T-cell (primary cell): Measurements from ENCODE around the gene VPREB1. TPM values are rescaled to one million over a fixed set of nuclear protein-coding genes. Genes with fewer than 3 reads are reported as not detected.
A peak's percentile ranks its signal among the peaks of the same experiment; 100 is the strongest.

Experiments
- ATAC-seq, 4 experiments: fragments of 200-7000 bp in 3 of 4; fragments of 150-1000 bp in 1 of 4; cut with Tn5 transposase; replicated peaks in 1 of 4; 1 replicate in 3 of 4; 2 replicates in 1 of 4; pipeline ENCODE4 v1.10.0; 2021; ENCODE audit warnings: moderate library complexity in 3 of 4, mild to moderate bottlenecking in 2 of 4, moderate number of reproducible peaks in 1 of 4
- CTCF ChIA-PET, 2 donors: fragments of 300-600 bp; sonication (Branson Sonifier 250); formaldehyde crosslinking; loops; one replicate each; lab custom pipeline; 2022; ENCODE audit warnings: antibody characterized with exemption in 2 of 2; lab: Charles Lee
- POLR2A ChIA-PET, 2 donors: fragments of 300-600 bp; sonication (Branson Sonifier 250); formaldehyde crosslinking; loops; one replicate each; lab custom pipeline; 2022; ENCODE audit warnings: antibody characterized with exemption in 2 of 2; lab: Charles Lee
- DNase-seq, 35 experiments: peaks; one replicate each; pipeline versions ENCODE4 v3.0.0 to v3.0.0-alpha.2; 2013 to 2023
- H3K27ac ChIP-seq: one replicate; pipeline ENCODE4 v1.5.1; 2013; ENCODE audit warnings: low read length
- H3K27me3 ChIP-seq, 2 experiments: replicated peaks in 1 of 2; 1 replicate in 1 of 2; 2 replicates in 1 of 2; pipeline versions ENCODE4 v1.6.1 to v1.7.0; 2013; ENCODE audit warnings: low read length in 1 of 2, mixed read lengths in 1 of 2; ENCODE audit not compliant: control insufficient read depth in 2 of 2, insufficient read depth in 2 of 2; ENCODE audit errors: extremely low read depth in 1 of 2
- H3K36me3 ChIP-seq, 2 donors: 1 replicate in 1 of 2; 2 replicates in 1 of 2; pipeline versions ENCODE4 v1.6.1 to v1.7.0; 2013; ENCODE audit warnings: low read length in 1 of 2; ENCODE audit not compliant: control insufficient read depth in 2 of 2, insufficient read depth in 1 of 2; ENCODE audit errors: extremely low read depth in 1 of 2
- H3K4me1 ChIP-seq, 2 experiments: 1 replicate in 1 of 2; 2 replicates in 1 of 2; pipeline versions ENCODE4 v1.6.1 to v1.7.0; 2013; ENCODE audit warnings: low read length in 2 of 2, mixed read lengths in 1 of 2; ENCODE audit not compliant: insufficient read depth in 2 of 2, control insufficient read depth in 1 of 2; ENCODE audit errors: extremely low read depth in 1 of 2
- H3K4me3 ChIP-seq, 2 donors: 1 replicate in 1 of 2; 2 replicates in 1 of 2; pipeline versions ENCODE4 v1.5.1 to v1.7.0; 2013; ENCODE audit warnings: mild to moderate bottlenecking in 2 of 2, low read length in 1 of 2, moderate library complexity in 1 of 2; ENCODE audit not compliant: control insufficient read depth in 1 of 2; ENCODE audit errors: extremely low read depth in 1 of 2
- H3K9me3 ChIP-seq: 2 replicates; pipeline ENCODE4 v1.7.0; 2013
- H3K27ac Mint-ChIP-seq, 2 donors: one replicate each; pipeline ENCODE4 v1.8.0; 2020 to 2021; ENCODE audit warnings: mild to moderate bottlenecking in 2 of 2, mixed read lengths in 2 of 2
- H3K27me3 Mint-ChIP-seq, 2 donors: one replicate each; pipeline ENCODE4 v1.8.0; 2021 to 2022; ENCODE audit warnings: mixed read lengths in 2 of 2
- H3K36me3 Mint-ChIP-seq: one replicate; pipeline ENCODE4 v1.8.0; 2021; ENCODE audit warnings: mixed read lengths
- H3K4me1 Mint-ChIP-seq, 3 donors: one replicate each; pipeline ENCODE4 v1.8.0; 2020 to 2022; ENCODE audit warnings: mixed read lengths in 3 of 3, mild to moderate bottlenecking in 1 of 3
- H3K4me3 Mint-ChIP-seq, 3 donors: one replicate each; pipeline ENCODE4 v1.8.0; 2020 to 2022; ENCODE audit warnings: mild to moderate bottlenecking in 3 of 3, mixed read lengths in 3 of 3, moderate library complexity in 3 of 3
- H3K9me3 Mint-ChIP-seq, 3 donors: one replicate each; pipeline ENCODE4 v1.8.0; 2020 to 2022; ENCODE audit warnings: mixed read lengths in 3 of 3
- WGBS: methylation state at CpG from one replicate; pipeline ENCODE4 v1.1.5; 2013; ENCODE audit warnings: missing lambda C conversion rate; ENCODE audit not compliant: insufficient coverage; 5-methylcytosine and 5-hydroxymethylcytosine counted together
- total RNA-seq, 35 experiments: library from RNA in 6 of 35; stranded (reverse) in 6 of 35; fragments of 120-200 nt in 1 of 35; gene quantifications; one replicate each; pipeline versions ENCODE4 v1.2.1 to v1.2.4 and lab custom pipeline; 2013 to 2026

The VPREB1 gene
- total RNA-seq, 5 donors from 2014 or later (not counting 1 experiment from before 2014, with no cell fraction given), result not detected

GRCh38 chr22:22197993-22198402 lies 46.6 kb upstream of the VPREB1 start:
- Mint-ChIP-seq H3K4me1 (peaks cover 0 to 15% (median 0%) of the 10 kb centered on the region in 3 donors), H3K27ac (no peak overlapping the region), H3K9me3 (no peaks in the 10 kb centered on the region), H3K36me3 (no peaks in the 10 kb centered on the region), H3K4me3 (no peak overlapping the region), H3K27me3 (peaks cover 15 to 37% of the 10 kb centered on the region in 2 donors)
- H3K4me3 ChIP-seq, result no peak overlapping the region
- DNase-seq, result no peak
- CTCF ChIA-PET, result no interaction called here
- WGBS, result 67% methylated on average over 4 of the region's 4 CpGs
- H3K4me1 ChIP-seq, result no peaks in the 10 kb centered on the region
- no peak overlapping the region for H3K27ac ChIP-seq
- H3K27me3 ChIP-seq, result peaks cover 0 to 40% of the 10 kb centered on the region in 2 experiments
- H3K9me3 ChIP-seq, result no peaks in the 10 kb centered on the region
- no peaks in the 10 kb centered on the region for H3K36me3 ChIP-seq
- ATAC-seq, result no peak
- POLR2A ChIA-PET, result no interaction called here

GRCh38 chr22:22198751-22199150 lies 45.8 kb upstream of the VPREB1 start:
- Histone ChIP-seq H3K27me3 (peaks cover 0 to 47% of the 10 kb centered on the region in 2 experiments), H3K4me3 (no peak overlapping the region), H3K27ac (no peak overlapping the region), H3K36me3 (no peaks in the 10 kb centered on the region), H3K4me1 (no peaks in the 10 kb centered on the region), H3K9me3 (no peaks in the 10 kb centered on the region)
- ChIA-PET CTCF (no interaction called here), POLR2A (no interaction called here)
- peaks cover 0 to 15% (median 0%) of the 10 kb centered on the region in 3 donors for H3K4me1 Mint-ChIP-seq
- H3K27ac Mint-ChIP-seq, result no peak overlapping the region
- no peak overlapping the region for H3K4me3 Mint-ChIP-seq
- no peaks in the 10 kb centered on the region for H3K36me3 Mint-ChIP-seq
- WGBS, result 86% methylated on average over 4 of the region's 4 CpGs
- no peak for ATAC-seq
- no peaks in the 10 kb centered on the region for H3K9me3 Mint-ChIP-seq
- no peak for DNase-seq
- H3K27me3 Mint-ChIP-seq, result peaks cover 15 to 37% of the 10 kb centered on the region in 2 donors

- CTCF ChIA-PET, result interaction anchor here (0.6 to 1.6 kb wide), 3 partner anchors 36 to 249 kb away, joined by 4 to 5 read pairs (median 4); no protein-coding TSS in a partner anchor
These were observed 45.0 kb upstream of the VPREB1 start for GRCh38 chr22:22199634-22200033.

GRCh38 chr22:22200569-22201184 lies 43.9 kb upstream of the VPREB1 start:
- ATAC-seq, result no peak
- H3K4me3 ChIP-seq, result no peak overlapping the region
- WGBS, result 73% methylated on average over 3 of the region's 4 CpGs
- ChIA-PET CTCF (interaction anchor here (0.6 to 1.6 kb wide), 3 partner anchors 32 to 754 kb away, joined by 3 to 4 read pairs (median 3); no protein-coding TSS in a partner anchor), POLR2A (interaction anchor here in 1 of 2 donors (0.7 kb wide), 1 partner anchor 13 kb away, joined by 4 read pairs; no protein-coding TSS in a partner anchor)
- Mint-ChIP-seq H3K9me3 (no peaks in the 10 kb centered on the region), H3K27me3 (peaks cover 15 to 38% of the 10 kb centered on the region in 2 donors), H3K4me3 (no peak overlapping the region), H3K36me3 (no peaks in the 10 kb centered on the region), H3K4me1 (peaks cover 0 to 14% (median 0%) of the 10 kb centered on the region in 3 donors), H3K27ac (no peak overlapping the region)
- H3K9me3 ChIP-seq, result no peaks in the 10 kb centered on the region
- H3K4me1 ChIP-seq, result no peaks in the 10 kb centered on the region
- peaks cover 0 to 44% of the 10 kb centered on the region in 2 experiments for H3K27me3 ChIP-seq
- no peak for DNase-seq
- no peak overlapping the region for H3K27ac ChIP-seq
- no peaks in the 10 kb centered on the region for H3K36me3 ChIP-seq

More at GRCh38 chr22:22199634-22200033, 45.0 kb upstream of the VPREB1 start:
- no peaks in the 10 kb centered on the region for H3K9me3 ChIP-seq
- H3K36me3 ChIP-seq, result no peaks in the 10 kb centered on the region
- Mint-ChIP-seq H3K36me3 (no peaks in the 10 kb centered on the region), H3K27me3 (peaks cover 15 to 40% of the 10 kb centered on the region in 2 donors), H3K27ac (no peak overlapping the region), H3K4me3 (no peak overlapping the region), H3K4me1 (peaks cover 0 to 15% (median 0%) of the 10 kb centered on the region in 3 donors), H3K9me3 (no peaks in the 10 kb centered on the region)
- POLR2A ChIA-PET, result no interaction called here
- no peak overlapping the region for H3K4me3 ChIP-seq
- ATAC-seq (no peak), DNase-seq (no peak)
- no peak overlapping the region for H3K27ac ChIP-seq
- peaks cover 0 to 47% of the 10 kb centered on the region in 2 experiments for H3K27me3 ChIP-seq
- WGBS, result 100% methylated on average over 1 of the region's 2 CpGs
- no peaks in the 10 kb centered on the region for H3K4me1 ChIP-seq

GRCh38 chr22:22201185-22201929 lies 43.2 kb upstream of the VPREB1 start:
- Mint-ChIP-seq H3K9me3 (no peaks in the 10 kb centered on the region), H3K4me3 (no peak overlapping the region), H3K4me1 (peaks cover 0 to 10% (median 0%) of the 10 kb centered on the region in 3 donors), H3K27ac (no peak overlapping the region), H3K36me3 (no peaks in the 10 kb centered on the region), H3K27me3 (peaks cover 12 to 34% of the 10 kb centered on the region in 2 donors)
- Histone ChIP-seq H3K27ac (no peak overlapping the region), H3K4me1 (no peaks in the 10 kb centered on the region), H3K4me3 (no peak overlapping the region), H3K36me3 (no peaks in the 10 kb centered on the region), H3K27me3 (peaks cover 0 to 42% of the 10 kb centered on the region in 2 experiments), H3K9me3 (no peaks in the 10 kb centered on the region)
- CTCF ChIA-PET, result interaction anchor here in 1 of 2 donors (0.6 to 1.6 kb wide), 4 partner anchors 33 to 114 kb away, joined by 3 to 5 read pairs (median 4); no protein-coding TSS in a partner anchor
- DNase-seq (peak in 24 of 35 experiments; percentile 10 to 61 (median 40)), ATAC-seq (no peak)
- WGBS, result 40% methylated on average over 9 of the region's 11 CpGs
- POLR2A ChIA-PET, result no interaction called here

GRCh38 chr22:22201930-22202343 lies 42.6 kb upstream of the VPREB1 start:
- 61% methylated on average over 5 of the region's 6 CpGs for WGBS
- H3K36me3 Mint-ChIP-seq, result no peaks in the 10 kb centered on the region
- no peak for ATAC-seq
- Histone ChIP-seq H3K27ac (no peak overlapping the region), H3K4me3 (no peak overlapping the region), H3K27me3 (peaks cover 0 to 42% of the 10 kb centered on the region in 2 experiments), H3K4me1 (no peaks in the 10 kb centered on the region), H3K36me3 (no peaks in the 10 kb centered on the region), H3K9me3 (no peaks in the 10 kb centered on the region)
- CTCF ChIA-PET, result interaction anchor here (0.6 to 1.4 kb wide), 4 partner anchors 34 to 1247 kb away, joined by 3 to 5 read pairs (median 4); no protein-coding TSS in a partner anchor
- DNase-seq, result no peak
- H3K9me3 Mint-ChIP-seq, result no peaks in the 10 kb centered on the region
- POLR2A ChIA-PET, result no interaction called here
- H3K27me3 Mint-ChIP-seq, result peaks cover 10 to 33% of the 10 kb centered on the region in 2 donors
- H3K4me1 Mint-ChIP-seq, result peaks cover 0 to 10% (median 0%) of the 10 kb centered on the region in 3 donors
- no peak overlapping the region for H3K27ac Mint-ChIP-seq
- H3K4me3 Mint-ChIP-seq, result no peak overlapping the region
